Gastroesophageal sphincter (tissue), 4 donors: ENCODE results near the gene UPF3A. TPM values are rescaled to one million over a fixed set of nuclear protein-coding genes. Genes with fewer than 3 reads are reported as not detected.
"Not testable (repeated sequence)": the region's sequence is repeated elsewhere in the genome, so short reads cannot be mapped to it uniquely, and the experiment has no call there.

Experiments
- ATAC-seq: fragments of 150-250 bp; one replicate; pipeline ENCODE4 v1.9.1; 2016; ENCODE audit warnings: mild to moderate bottlenecking, moderate library complexity
- H3K27ac ChIP-seq, 4 donors: fragments of 200-600 bp; sonication (generic) in 3 of 4; 1 replicate in 3 of 4; 2 replicates in 1 of 4; pipeline ENCODE4 v1.5.1; 2016 to 2019
- H3K27me3 ChIP-seq: fragments of 200-600 bp; sonication (generic); one replicate; pipeline ENCODE4 v1.5.1; 2019
- H3K36me3 ChIP-seq, 2 donors: fragments of 200-600 bp; sonication (generic); one replicate each; pipeline ENCODE4 v1.5.1; 2019; ENCODE audit warnings: control low read depth in 1 of 2
- H3K4me1 ChIP-seq, 3 donors: fragments of 200-600 bp; sonication (generic); 1 replicate in 2 of 3; 2 replicates in 1 of 3; pipeline ENCODE4 v1.5.1; 2016 to 2019; ENCODE audit warnings: control low read depth in 2 of 3
- H3K4me3 ChIP-seq, 2 donors: fragments of 200-600 bp; sonication (generic); one replicate each; pipeline ENCODE4 v1.5.1; 2019; ENCODE audit warnings: mild to moderate bottlenecking in 1 of 2, moderate library complexity in 1 of 2
- H3K9me3 ChIP-seq, 3 donors: fragments of 200-600 bp; sonication (generic); one replicate each; pipeline ENCODE4 v1.5.1; 2017 to 2019; ENCODE audit warnings: control low read depth in 2 of 3
- EP300 ChIP-seq: sonication (generic); formaldehyde crosslinking; IDR thresholded peaks from one replicate; pipeline ENCODE4 v1.6.1; 2017; ENCODE audit warnings: antibody characterized with exemption, mild to moderate bottlenecking
- POLR2A ChIP-seq, 2 donors: fragments of 450-650 bp; IDR thresholded peaks; one replicate each; pipeline ENCODE4 v1.6.1; 2017; ENCODE audit warnings: antibody characterized with exemption in 2 of 2, mild to moderate bottlenecking in 2 of 2, moderate library complexity in 1 of 2
- POLR2AphosphoS5 ChIP-seq: sonication (generic); formaldehyde crosslinking; IDR thresholded peaks from one replicate; pipeline ENCODE4 v1.6.1; 2017; ENCODE audit warnings: antibody characterized with exemption
- WGBS, 2 donors: methylation state at CpG; one replicate each; pipeline ENCODE4 v1.1.5; 2018; ENCODE audit warnings: low coverage in 1 of 2; 5-methylcytosine and 5-hydroxymethylcytosine counted together
- total RNA-seq, 4 donors: library from RNA; depleted of rRNA; stranded (reverse); fragments of >200 nt; gene quantifications; one replicate each; pipeline ENCODE4 v1.1.0, GENCODE V29; 2016
- TF ChIP-seq, protein P1 (sequence below), 4 experiments: fragments of 200-600 bp in 2 of 4; fragments of 450-650 bp in 2 of 4; sonication (generic) in 1 of 4; IDR thresholded peaks; one replicate each; pipeline ENCODE4 v1.5.1; 2017 to 2019; ENCODE audit warnings: antibody characterized with exemption in 4 of 4, mild to moderate bottlenecking in 2 of 4, moderate library complexity in 2 of 4

UPF3A gene
- total RNA-seq, 4 donors from 2014 or later: 31.0 to 40.0 (median 37.9) TPM

- Histone ChIP-seq H3K36me3 (peaks cover 0 to 53% of the 10 kb centered on the region in 2 donors), H3K27ac (no peak overlapping the region), H3K9me3 (no peaks in the 10 kb centered on the region), H3K4me1 (peaks cover 0 to 14% (median 0%) of the 10 kb centered on the region in 3 donors), H3K27me3 (no peaks in the 10 kb centered on the region), H3K4me3 (no peak overlapping the region)
- 72% methylated on average over 5 of the region's 6 CpGs for WGBS, 2 donors
- TF ChIP-seq EP300 (no peak), POLR2AphosphoS5 (no peak), POLR2A (IDR thresholded peaks at IDR 0.05) (no peak)
- TF ChIP-seq, protein P1, sequence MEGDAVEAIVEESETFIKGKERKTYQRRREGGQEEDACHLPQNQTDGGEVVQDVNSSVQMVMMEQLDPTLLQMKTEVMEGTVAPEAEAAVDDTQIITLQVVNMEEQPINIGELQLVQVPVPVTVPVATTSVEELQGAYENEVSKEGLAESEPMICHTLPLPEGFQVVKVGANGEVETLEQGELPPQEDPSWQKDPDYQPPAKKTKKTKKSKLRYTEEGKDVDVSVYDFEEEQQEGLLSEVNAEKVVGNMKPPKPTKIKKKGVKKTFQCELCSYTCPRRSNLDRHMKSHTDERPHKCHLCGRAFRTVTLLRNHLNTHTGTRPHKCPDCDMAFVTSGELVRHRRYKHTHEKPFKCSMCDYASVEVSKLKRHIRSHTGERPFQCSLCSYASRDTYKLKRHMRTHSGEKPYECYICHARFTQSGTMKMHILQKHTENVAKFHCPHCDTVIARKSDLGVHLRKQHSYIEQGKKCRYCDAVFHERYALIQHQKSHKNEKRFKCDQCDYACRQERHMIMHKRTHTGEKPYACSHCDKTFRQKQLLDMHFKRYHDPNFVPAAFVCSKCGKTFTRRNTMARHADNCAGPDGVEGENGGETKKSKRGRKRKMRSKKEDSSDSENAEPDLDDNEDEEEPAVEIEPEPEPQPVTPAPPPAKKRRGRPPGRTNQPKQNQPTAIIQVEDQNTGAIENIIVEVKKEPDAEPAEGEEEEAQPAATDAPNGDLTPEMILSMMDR (IDR thresholded peaks at IDR 0.05): no peak
- ATAC-seq: no peak
Measured at GRCh38 chr13:114328034-114328433, 46.6 kb downstream of the UPF3A start.

- Histone ChIP-seq H3K4me1 (peaks cover 0 to 14% (median 0%) of the 10 kb centered on the region in 3 donors), H3K9me3 (no peaks in the 10 kb centered on the region), H3K27ac (no peak overlapping the region), H3K27me3 (no peaks in the 10 kb centered on the region), H3K4me3 (no peak overlapping the region), H3K36me3 (peaks cover 0 to 47% of the 10 kb centered on the region in 2 donors)
- ATAC-seq: no peak
- TF ChIP-seq POLR2AphosphoS5 (no peak), EP300 (no peak), POLR2A (IDR thresholded peaks at IDR 0.05) (no peak)
- TF ChIP-seq, protein P1 (IDR thresholded peaks at IDR 0.05): no peak
- WGBS, 2 donors: 91 to 100% methylated on average over 1 of the region's 1 CpG
Measured at GRCh38 chr13:114328595-114328994, 47.2 kb downstream of the UPF3A start.

- Histone ChIP-seq H3K4me3 (no peak overlapping the region), H3K4me1 (peaks cover 0 to 14% (median 0%) of the 10 kb centered on the region in 3 donors), H3K27ac (no peak overlapping the region), H3K9me3 (no peaks in the 10 kb centered on the region), H3K36me3 (peaks cover 0 to 32% of the 10 kb centered on the region in 2 donors), H3K27me3 (no peaks in the 10 kb centered on the region)
- TF ChIP-seq POLR2A (IDR thresholded peaks at IDR 0.05): no peak
- no peak for TF ChIP-seq EP300
- TF ChIP-seq, protein P1 (IDR thresholded peaks at IDR 0.05): no peak
- TF ChIP-seq POLR2AphosphoS5: no peak
- no peak for ATAC-seq
- WGBS, 2 donors: 72 to 86% methylated on average over 4 of the region's 5 CpGs
Measured at GRCh38 chr13:114330086-114330485, 48.7 kb downstream of the UPF3A start.

DNA sequence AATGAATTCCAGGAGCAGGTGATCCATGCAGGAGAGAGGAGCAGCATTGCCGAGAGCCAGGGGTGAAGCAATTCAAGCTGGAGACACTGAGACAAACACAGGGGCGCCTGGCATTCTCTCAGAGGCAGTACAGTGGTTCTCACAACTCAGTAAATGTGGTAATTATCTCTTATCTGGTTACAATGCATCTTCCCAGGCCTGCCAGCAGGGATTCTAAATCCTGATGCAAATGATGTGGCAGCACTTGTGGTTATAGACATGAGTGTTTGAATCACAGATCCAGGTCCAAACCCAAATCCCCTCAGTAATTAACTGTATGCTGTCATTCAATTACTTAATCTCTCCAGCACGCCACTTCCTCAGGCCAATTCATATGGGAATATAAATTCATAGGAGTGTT, 52.5 kb downstream of the UPF3A start:
- WGBS, 2 donors: 69 to 73% methylated on average over 2 to 3 of the region's 3 CpGs

GRCh38 chr13:114334305-114335053, 53.1 kb downstream of the UPF3A start:
- Histone ChIP-seq H3K9me3 (no peaks in the 10 kb centered on the region), H3K27ac (no peak overlapping the region), H3K4me3 (no peak overlapping the region), H3K27me3 (peaks cover 3% of the 10 kb centered on the region), H3K36me3 (no peaks in the 10 kb centered on the region), H3K4me1 (no peaks in the 10 kb centered on the region)
- TF ChIP-seq EP300 (no peak), POLR2A (IDR thresholded peaks at IDR 0.05) (no peak), POLR2AphosphoS5 (no peak)
- TF ChIP-seq, protein P1 (IDR thresholded peaks at IDR 0.05): no peak
- whole genome bisulfite sequencing, 2 donors: 64 to 78% methylated on average over 2 to 5 of the region's 5 CpGs
- no peak for ATAC-seq

More for the DNA sequence above, 52.5 kb downstream of the UPF3A start:
- not testable (repeated sequence) for H3K9me3 ChIP-seq, H3K4me3 ChIP-seq, H3K27me3 ChIP-seq, ATAC-seq, H3K27ac ChIP-seq, H3K36me3 ChIP-seq, H3K4me1 ChIP-seq

DNA sequence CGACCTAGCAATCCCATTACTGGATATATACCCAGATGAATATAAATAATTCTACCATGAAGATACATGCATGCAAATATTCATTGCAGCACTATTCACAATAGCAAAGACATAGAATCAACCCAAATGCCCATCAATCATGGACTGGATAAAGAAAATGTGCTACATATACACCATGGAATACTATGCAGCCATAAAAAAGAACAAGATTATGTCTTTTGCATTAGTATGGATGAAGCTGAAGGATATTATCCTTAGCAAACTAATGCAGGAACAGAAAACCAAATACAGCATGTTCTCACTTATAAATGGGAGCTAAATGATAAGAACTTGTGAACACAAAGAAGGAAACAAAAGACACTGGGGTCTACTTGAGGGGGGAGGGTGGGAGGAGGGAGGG, 55.1 kb downstream of the UPF3A start:
- not testable (repeated sequence) for ATAC-seq, H3K4me3 ChIP-seq, H3K36me3 ChIP-seq, H3K9me3 ChIP-seq, H3K27ac ChIP-seq, H3K4me1 ChIP-seq
- peaks cover 11% of the 10 kb centered on the region for H3K27me3 ChIP-seq
- 50 to 91% methylated on average over 1 of the region's 1 CpG for WGBS, 2 donors
